Gastroesophageal sphincter (tissue), 3 donors: ENCODE measurements around the gene ZNF426.

Experiments used
- CTCF ChIP-seq, 4 experiments: fragments of 200-600 bp in 2 of 4; fragments of 450-650 bp in 2 of 4; sonication (generic) in 1 of 4; IDR thresholded peaks; one replicate each; pipeline ENCODE4 v1.5.1; 2017 to 2019; ENCODE audit warnings: antibody characterized with exemption in 4 of 4, mild to moderate bottlenecking in 2 of 4, moderate library complexity in 2 of 4
- EP300 ChIP-seq: sonication (generic); formaldehyde crosslinking; IDR thresholded peaks from one replicate; pipeline ENCODE4 v1.6.1; 2017; ENCODE audit warnings: antibody characterized with exemption, mild to moderate bottlenecking
- POLR2A ChIP-seq, 2 donors: fragments of 450-650 bp; IDR thresholded peaks; one replicate each; pipeline ENCODE4 v1.6.1; 2017; ENCODE audit warnings: antibody characterized with exemption in 2 of 2, mild to moderate bottlenecking in 2 of 2, moderate library complexity in 1 of 2

GRCh38 chr19:9487016-9487415 lies 51.4 kb downstream of the ZNF426 start:
- TF ChIP-seq POLR2A (IDR thresholded peaks at IDR 0.05), result no peak
- no peak for TF ChIP-seq CTCF (IDR thresholded peaks at IDR 0.05)
- TF ChIP-seq EP300, result no peak
